Smooth muscle cell (in vitro differentiated cells): ENCODE measurements around the gene PLCD4. TPM values are rescaled to one million over a fixed set of nuclear protein-coding genes. Genes with fewer than 3 reads are reported as not detected.

Experiments used
- DNase-seq: peaks from one replicate; lab custom pipeline; 2025; ENCODE audit not compliant: unreplicated experiment; lab: John Stamatoyannopoulos, UW
- H2AFZ ChIP-seq: fragments of 200-600 bp; sonication (generic); 2 replicates; pipeline ENCODE4 v1.6.0; 2016; ENCODE audit warnings: antibody characterized with exemption, low read depth, mild to moderate bottlenecking
- H3F3A ChIP-seq: fragments of 200-600 bp; sonication (generic); 2 replicates; pipeline ENCODE4 v1.6.0; 2017; ENCODE audit warnings: antibody characterized with exemption, low read depth
- H3K27ac ChIP-seq: fragments of 200-600 bp; sonication (generic); 2 replicates; pipeline ENCODE4 v1.5.1; 2016; ENCODE audit warnings: low read depth, mild to moderate bottlenecking
- H3K27me3 ChIP-seq: fragments of 200-600 bp; sonication (generic); 2 replicates; pipeline ENCODE4 v1.6.1; 2016; ENCODE audit warnings: low read depth, mild to moderate bottlenecking
- H3K36me3 ChIP-seq: fragments of 200-600 bp; sonication (generic); 2 replicates; pipeline ENCODE4 v1.5.1; 2016; ENCODE audit warnings: low read depth
- H3K4me1 ChIP-seq: fragments of 200-600 bp; sonication (generic); 2 replicates; pipeline ENCODE4 v1.5.1; 2016; ENCODE audit warnings: low read depth
- H3K4me2 ChIP-seq: fragments of 200-600 bp; sonication (generic); 2 replicates; pipeline ENCODE4 v1.6.0; 2016; ENCODE audit warnings: mild to moderate bottlenecking
- H3K4me3 ChIP-seq: fragments of 200-600 bp; sonication (generic); 2 replicates; pipeline ENCODE4 v1.5.1; 2016; ENCODE audit warnings: mild to moderate bottlenecking
- H3K79me2 ChIP-seq: fragments of 200-600 bp; sonication (generic); 2 replicates; pipeline ENCODE4 v1.6.0; 2016; ENCODE audit warnings: low read depth, mild to moderate bottlenecking
- H3K9ac ChIP-seq: fragments of 200-600 bp; sonication (generic); 2 replicates; pipeline ENCODE4 v1.6.0; 2016; ENCODE audit warnings: low read depth
- H3K9me3 ChIP-seq: fragments of 200-600 bp; sonication (generic); replicated peaks from 2 replicates; pipeline ENCODE4 v1.5.1; 2016; ENCODE audit warnings: low read depth
- H4K20me1 ChIP-seq: fragments of 200-600 bp; sonication (generic); 2 replicates; pipeline ENCODE4 v1.6.0; 2016; ENCODE audit warnings: low read depth
- CTCF ChIP-seq: fragments of 200-600 bp; sonication (generic); IDR thresholded peaks from 2 replicates; pipeline ENCODE4 v1.5.1; 2017; ENCODE audit warnings: borderline replicate concordance, mild to moderate bottlenecking, antibody characterized with exemption; ENCODE audit not compliant: insufficient read depth, poor library complexity, severe bottlenecking
- WGBS: methylation state at CpG from one replicate; pipeline ENCODE4 v1.1.7; 2016; ENCODE audit warnings: low lambda C conversion rate; 5-methylcytosine and 5-hydroxymethylcytosine counted together
- polyA plus RNA-seq: library from polyadenylated mRNA; unstranded; fragments of >200 nt; fragmentation: Nextera tagmentation; extraction: Ambion mirVana; gene quantifications from 2 replicates; pipeline ENCODE4 v1.2.1, GENCODE V29; 2016
- total RNA-seq: library from RNA; depleted of rRNA; stranded (reverse); fragments of >200 nt; gene quantifications from 2 replicates; pipeline ENCODE4 v1.2.3, GENCODE V29; 2014

Gene PLCD4
- total and polyA plus RNA-seq, 2 experiments from 2014 or later = 0.18 to 0.63 TPM

- peaks cover 39% of the 10 kb centered on the region for H3K79me2 ChIP-seq
- peak overlapping the region; percentile 49 for H3K27ac ChIP-seq
- no peak overlapping the region for H3K9ac ChIP-seq
- no peak overlapping the region for H3K4me3 ChIP-seq
- H4K20me1 ChIP-seq = peaks cover 65% of the 10 kb centered on the region
- no peaks in the 10 kb centered on the region for H3F3A ChIP-seq
- no peak overlapping the region for H3K4me2 ChIP-seq
- no peaks in the 10 kb centered on the region for H3K27me3 ChIP-seq
- peaks cover 12% of the 10 kb centered on the region for H3K36me3 ChIP-seq
- no peak for DNase-seq
- H3K9me3 ChIP-seq = no peaks in the 10 kb centered on the region
- TF ChIP-seq CTCF = no peak
- H2AFZ ChIP-seq = no peak overlapping the region
- whole genome bisulfite sequencing = 82% methylated on average over 7 of the region's 7 CpGs
- H3K4me1 ChIP-seq = no peaks in the 10 kb centered on the region
Observed at GRCh38 chr2:218582076-218582475, 25.6 kb upstream of the PLCD4 start.

- no peak overlapping the region for H3K4me3 ChIP-seq
- peaks cover 20% of the 10 kb centered on the region for H3K36me3 ChIP-seq
- no peak for TF ChIP-seq CTCF
- H2AFZ ChIP-seq = no peak overlapping the region
- no peaks in the 10 kb centered on the region for H3K9me3 ChIP-seq
- no peaks in the 10 kb centered on the region for H3K27me3 ChIP-seq
- H3K9ac ChIP-seq = no peak overlapping the region
- no peak overlapping the region for H3K27ac ChIP-seq
- no peak overlapping the region for H3K4me2 ChIP-seq
- H3F3A ChIP-seq = no peaks in the 10 kb centered on the region
- no peaks in the 10 kb centered on the region for H3K4me1 ChIP-seq
- WGBS = 97% methylated on average over 6 of the region's 6 CpGs
- H4K20me1 ChIP-seq = peaks cover 43% of the 10 kb centered on the region
- peaks cover 17% of the 10 kb centered on the region for H3K79me2 ChIP-seq
- DNase-seq = no peak
Observed at GRCh38 chr2:218583983-218584850, 23.5 kb upstream of the PLCD4 start.

GRCh38 chr2:218585541-218585940 is 22.2 kb upstream of the PLCD4 start:
- DNase-seq = no peak
- H3K9me3 ChIP-seq = no peaks in the 10 kb centered on the region
- H2AFZ ChIP-seq = no peak overlapping the region
- no peak for TF ChIP-seq CTCF
- H3K36me3 ChIP-seq = peaks cover 24% of the 10 kb centered on the region
- H3K4me1 ChIP-seq = no peaks in the 10 kb centered on the region
- no peak overlapping the region for H3K4me3 ChIP-seq
- peaks cover 30% of the 10 kb centered on the region for H4K20me1 ChIP-seq
- peaks cover 4% of the 10 kb centered on the region for H3K79me2 ChIP-seq
- H3K4me2 ChIP-seq = no peak overlapping the region
- no peak overlapping the region for H3K9ac ChIP-seq
- WGBS = 89% methylated on average over 1 of the region's 1 CpG
- no peaks in the 10 kb centered on the region for H3K27me3 ChIP-seq
- H3K27ac ChIP-seq = no peak overlapping the region
- H3F3A ChIP-seq = no peaks in the 10 kb centered on the region

GRCh38 chr2:218605432-218605831 is 2.3 kb upstream of the PLCD4 start:
- Histone ChIP-seq H3K36me3 (no peaks in the 10 kb centered on the region), H4K20me1 (no peaks in the 10 kb centered on the region), H3K4me2 (no peak overlapping the region), H3K27ac (no peak overlapping the region), H3K9me3 (no peaks in the 10 kb centered on the region), H2AFZ (no peak overlapping the region), H3F3A (no peaks in the 10 kb centered on the region), H3K27me3 (no peaks in the 10 kb centered on the region), H3K4me1 (peaks cover 9% of the 10 kb centered on the region), H3K9ac (no peak overlapping the region), H3K79me2 (no peaks in the 10 kb centered on the region), H3K4me3 (no peak overlapping the region)
- WGBS = 84% methylated on average over 2 of the region's 2 CpGs
- no peak for TF ChIP-seq CTCF
- no peak for DNase-seq
